Activated naive CD4-positive, alpha-beta T cell treated with anti-CD3 and anti-CD28 coated beads, Interleukin-2, amount 50 U/mL, for 16 hours (primary cell): ENCODE measurements around the gene BCR.

Experiments used
- DNase-seq: peaks from one replicate; pipeline ENCODE4 v3.0.0-alpha.2; 2020

BCR gene

DNA sequence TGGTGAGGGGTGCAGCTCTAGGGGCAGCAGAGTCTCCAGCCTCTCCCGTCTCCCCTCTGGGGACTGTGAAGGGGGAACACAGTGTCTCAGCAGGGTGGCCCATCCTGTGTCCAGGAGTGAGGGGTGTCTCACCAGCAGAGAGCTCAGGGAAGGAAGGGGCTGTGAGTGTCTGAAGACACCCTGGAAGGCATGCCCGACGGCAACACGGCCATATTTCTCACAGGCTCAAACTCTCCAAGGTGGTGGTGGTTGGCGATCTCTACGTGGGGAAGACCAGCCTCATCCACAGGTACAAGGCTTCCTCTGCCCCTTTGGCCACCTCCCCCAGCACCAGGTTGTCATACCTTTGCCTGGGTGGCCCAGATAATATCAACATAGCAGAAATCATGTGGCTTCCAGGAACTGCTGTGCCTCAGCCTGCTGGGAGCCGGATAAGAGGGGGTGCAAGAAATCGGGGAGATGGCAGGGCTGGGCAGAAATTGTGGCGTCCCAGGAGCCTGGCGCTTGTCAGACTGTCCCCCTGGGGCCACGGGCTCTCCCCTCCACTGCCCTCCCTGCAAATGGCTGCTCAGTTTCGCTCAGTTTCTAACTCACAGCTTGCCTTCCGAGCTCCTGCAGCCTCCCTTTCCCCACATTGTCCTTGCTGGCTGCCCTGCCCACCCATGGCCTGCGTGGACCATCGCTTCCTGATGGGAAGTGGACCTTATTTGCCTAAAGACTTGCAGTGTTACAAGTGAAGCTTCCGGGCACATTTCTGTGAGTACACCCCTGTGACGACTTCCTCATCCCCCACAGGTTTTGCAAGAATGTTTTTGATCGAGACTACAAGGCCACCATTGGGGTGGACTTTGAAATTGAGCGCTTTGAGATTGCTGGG lies 27.8 kb upstream of the BCR start:
- no peak for DNase-seq

DNA sequence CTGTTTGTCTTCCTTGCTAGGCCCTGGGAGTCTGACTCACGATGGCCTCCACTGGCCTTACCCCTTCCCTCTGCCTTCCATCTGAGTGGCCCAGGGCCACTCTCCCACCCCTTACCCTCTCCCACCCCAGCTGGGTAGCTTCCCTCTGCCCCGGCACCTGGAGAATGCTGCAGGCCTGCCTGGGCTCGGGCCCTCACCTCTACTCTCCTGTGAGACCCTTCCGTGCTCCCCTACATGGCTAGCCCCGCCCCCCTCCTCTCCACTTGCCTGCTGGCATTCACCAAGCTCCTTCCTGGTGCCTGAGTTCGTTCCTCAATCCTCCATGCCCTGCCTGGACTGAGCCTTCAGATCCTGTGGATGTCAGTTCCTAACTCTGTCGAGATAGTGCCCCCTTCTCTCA lies 26.3 kb upstream of the BCR start:
- DNase-seq = no peak

- DNase-seq = no peak
These were observed 25.8 kb upstream of the BCR start for GRCh38 chr22:23154461-23154860.

GRCh38 chr22:23155143-23155542 lies 25.2 kb upstream of the BCR start:
- no peak for DNase-seq

- no peak for DNase-seq
These were observed 24.5 kb upstream of the BCR start for GRCh38 chr22:23155831-23156230.

DNA sequence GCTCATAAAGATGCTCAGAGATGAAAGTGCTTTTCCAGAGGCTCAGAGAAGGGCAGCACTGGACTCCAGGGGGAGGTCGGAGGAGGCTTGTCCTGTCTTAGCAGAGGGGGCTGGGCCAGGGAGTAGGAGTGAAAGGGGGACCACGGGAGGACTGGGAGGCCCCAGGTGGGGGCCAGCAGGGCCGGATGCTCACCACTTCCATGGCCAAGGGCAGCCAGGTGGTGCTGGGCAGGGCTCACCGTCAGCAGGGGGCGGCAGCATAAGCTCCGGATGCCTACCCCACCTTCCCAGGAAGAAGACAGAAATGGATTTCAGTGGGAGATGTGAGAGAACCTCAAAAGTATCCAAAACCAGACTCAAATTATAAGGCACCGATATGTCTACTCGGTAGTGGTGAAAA lies 24.0 kb upstream of the BCR start:
- DNase-seq = no peak

- no peak for DNase-seq
These were observed 22.5 kb upstream of the BCR start for GRCh38 chr22:23157560-23158515.

- no peak for DNase-seq
These were observed 21.6 kb upstream of the BCR start for GRCh38 chr22:23158516-23159290.

GRCh38 chr22:23159291-23159630 lies 21.0 kb upstream of the BCR start:
- no peak for DNase-seq

DNA sequence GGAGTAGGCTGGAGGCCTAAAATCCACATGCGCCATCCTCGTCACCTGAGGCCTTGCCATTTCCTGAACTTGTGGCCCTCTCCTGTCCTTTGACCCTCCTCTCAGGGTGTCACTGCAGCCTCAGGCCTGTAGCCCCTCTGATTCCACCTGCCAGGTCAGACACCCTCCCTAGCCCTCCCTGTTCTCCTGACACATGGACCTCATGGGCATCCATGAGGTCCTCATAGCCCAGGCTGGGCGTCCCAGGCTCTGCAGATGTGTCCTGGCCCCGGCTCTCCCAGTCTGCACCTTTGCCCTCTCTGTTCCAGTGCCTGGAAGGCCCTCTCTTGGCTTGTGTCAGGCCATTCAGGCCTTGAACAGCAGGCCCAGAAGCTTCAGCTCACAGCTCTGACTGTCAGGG lies 19.3 kb upstream of the BCR start:
- DNase-seq = no peak

- DNase-seq = no peak
These were observed 18.7 kb upstream of the BCR start for GRCh38 chr22:23161574-23161973.

GRCh38 chr22:23163665-23164064 lies 16.6 kb upstream of the BCR start:
- DNase-seq = no peak

DNA sequence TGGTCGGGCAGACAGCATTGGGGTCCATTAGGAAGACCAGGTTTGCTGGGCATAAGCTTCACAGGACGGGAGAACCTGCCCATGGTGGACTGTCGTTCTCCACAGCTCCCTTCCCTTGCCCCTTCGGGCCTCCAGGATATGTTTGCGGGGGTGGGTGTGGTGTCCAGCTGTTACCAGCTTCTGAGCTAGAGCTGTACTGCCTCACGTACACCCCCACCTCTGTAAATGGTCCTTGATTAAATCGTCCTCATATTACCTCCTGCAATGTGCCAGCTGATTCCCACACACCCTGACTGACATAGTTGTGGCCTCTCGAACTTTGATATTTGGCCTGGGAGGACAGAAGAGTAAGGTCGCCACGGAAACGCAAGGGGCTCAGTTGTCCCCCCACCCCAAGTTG lies 16.2 kb upstream of the BCR start:
- no peak for DNase-seq

GRCh38 chr22:23166042-23166831 lies 14.1 kb upstream of the BCR start:
- DNase-seq = no peak

GRCh38 chr22:23166841-23167616 lies 13.3 kb upstream of the BCR start:
- DNase-seq = no peak

GRCh38 chr22:23168391-23169042 lies 11.8 kb upstream of the BCR start:
- no peak for DNase-seq

DNA sequence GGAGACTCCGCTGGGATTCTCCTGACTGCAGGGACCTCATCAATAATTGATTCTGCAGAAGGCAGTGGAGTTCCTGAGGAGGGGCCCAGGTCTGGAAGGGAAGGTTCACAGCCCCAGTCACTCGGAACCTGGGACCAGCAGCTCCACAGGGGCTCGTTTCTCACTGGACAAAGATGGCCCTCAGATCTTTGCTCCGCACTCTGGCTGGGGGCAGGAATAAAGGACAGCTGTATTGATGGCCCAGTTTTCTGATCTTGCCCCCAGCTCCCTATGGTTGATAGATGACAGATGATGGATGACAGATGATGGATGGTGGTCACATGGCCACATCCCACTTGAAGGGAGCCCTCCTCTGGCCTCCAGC lies 11.3 kb upstream of the BCR start:
- no peak for DNase-seq

- no peak for DNase-seq
These were observed 4.3 kb upstream of the BCR start for GRCh38 chr22:23175817-23176644.

GRCh38 chr22:23176645-23177027 lies 3.7 kb upstream of the BCR start:
- no peak for DNase-seq

DNA sequence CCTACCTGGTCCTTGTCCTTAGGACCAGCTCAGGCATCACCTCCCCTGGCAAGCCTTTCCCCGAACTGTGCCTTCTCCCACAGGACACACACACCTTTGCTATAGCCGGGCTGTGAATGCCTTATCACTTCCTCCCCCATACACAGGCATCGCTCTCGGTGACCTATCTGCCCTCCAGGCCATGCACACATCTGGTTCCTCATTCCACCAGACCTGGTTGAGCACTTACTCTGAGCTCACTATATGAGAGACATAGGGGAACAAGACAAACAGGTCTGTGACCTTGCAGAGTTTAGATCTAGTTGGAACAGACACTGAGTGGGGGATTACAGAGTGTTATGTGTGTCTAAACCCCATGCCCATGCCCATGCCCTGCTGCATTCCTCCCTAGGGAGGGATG lies 3.1 kb upstream of the BCR start:
- DNase-seq = no peak
